Measurements from ENCODE around the gene IMP4.

IMP4 gene

GRCh38 chr2:130307850-130308249 is 34.8 kb upstream of the IMP4 start:
- no peak for DNase-seq (ENCODE audit: low read depth, low spot score)
- H3K4me3 ChIP-seq (ENCODE audit: low read depth, low read length): no peak overlapping the region
- TF ChIP-seq, protein P1, sequence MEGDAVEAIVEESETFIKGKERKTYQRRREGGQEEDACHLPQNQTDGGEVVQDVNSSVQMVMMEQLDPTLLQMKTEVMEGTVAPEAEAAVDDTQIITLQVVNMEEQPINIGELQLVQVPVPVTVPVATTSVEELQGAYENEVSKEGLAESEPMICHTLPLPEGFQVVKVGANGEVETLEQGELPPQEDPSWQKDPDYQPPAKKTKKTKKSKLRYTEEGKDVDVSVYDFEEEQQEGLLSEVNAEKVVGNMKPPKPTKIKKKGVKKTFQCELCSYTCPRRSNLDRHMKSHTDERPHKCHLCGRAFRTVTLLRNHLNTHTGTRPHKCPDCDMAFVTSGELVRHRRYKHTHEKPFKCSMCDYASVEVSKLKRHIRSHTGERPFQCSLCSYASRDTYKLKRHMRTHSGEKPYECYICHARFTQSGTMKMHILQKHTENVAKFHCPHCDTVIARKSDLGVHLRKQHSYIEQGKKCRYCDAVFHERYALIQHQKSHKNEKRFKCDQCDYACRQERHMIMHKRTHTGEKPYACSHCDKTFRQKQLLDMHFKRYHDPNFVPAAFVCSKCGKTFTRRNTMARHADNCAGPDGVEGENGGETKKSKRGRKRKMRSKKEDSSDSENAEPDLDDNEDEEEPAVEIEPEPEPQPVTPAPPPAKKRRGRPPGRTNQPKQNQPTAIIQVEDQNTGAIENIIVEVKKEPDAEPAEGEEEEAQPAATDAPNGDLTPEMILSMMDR (IDR thresholded peaks at IDR 0.05; ENCODE audit: low read depth, low read length): no peak
- in situ Hi-C loops (cut with HindIII; ENCODE audit: low sequenced_read_pairs): no loop called here

- in situ Hi-C loops (cut with HindIII; ENCODE audit: low sequenced_read_pairs): no loop called here
- no peak overlapping the region for H3K4me3 ChIP-seq (ENCODE audit: low read depth, low read length)
- TF ChIP-seq, protein P1 (IDR thresholded peaks at IDR 0.05; ENCODE audit: low read depth, low read length): no peak
- no peak for DNase-seq (ENCODE audit: low read depth, low spot score)
Observed at GRCh38 chr2:130310881-130311280, 31.8 kb upstream of the IMP4 start.

GRCh38 chr2:130313812-130314334 is 28.8 kb upstream of the IMP4 start:
- in situ Hi-C loops (cut with HindIII; ENCODE audit: low sequenced_read_pairs): no loop called here
- TF ChIP-seq, protein P1 (IDR thresholded peaks at IDR 0.05; ENCODE audit: low read depth, low read length): no peak
- no peak overlapping the region for H3K4me3 ChIP-seq (ENCODE audit: low read depth, low read length)
- no peak for DNase-seq (ENCODE audit: low read depth, low spot score)

DNA sequence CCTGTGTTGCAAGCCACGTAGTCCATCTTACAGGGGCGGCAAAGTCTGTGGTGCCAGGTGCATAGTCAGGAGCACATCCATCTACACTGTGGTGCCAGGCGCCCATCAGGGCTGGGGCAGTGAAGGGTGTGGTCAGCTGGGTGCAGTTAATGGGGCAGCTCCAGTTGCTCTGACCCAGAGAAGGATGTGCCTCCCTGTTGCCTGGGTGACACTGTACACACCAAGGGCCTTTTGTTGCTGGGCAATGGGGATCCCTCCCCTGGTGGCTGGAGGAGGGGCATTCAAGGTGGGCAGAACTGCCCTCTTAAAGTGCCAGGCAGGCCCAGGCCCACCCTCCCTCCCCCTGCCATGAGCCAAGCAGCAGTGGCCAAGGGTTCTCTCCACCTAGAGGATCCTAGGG is 28.3 kb upstream of the IMP4 start:
- no peak overlapping the region for H3K4me3 ChIP-seq (ENCODE audit: low read depth, low read length)
- DNase-seq (ENCODE audit: low read depth, low spot score): no peak
- TF ChIP-seq, protein P1 (IDR thresholded peaks at IDR 0.05; ENCODE audit: low read depth, low read length): no peak
- in situ Hi-C loops (cut with HindIII; ENCODE audit: low sequenced_read_pairs): no loop called here

DNA sequence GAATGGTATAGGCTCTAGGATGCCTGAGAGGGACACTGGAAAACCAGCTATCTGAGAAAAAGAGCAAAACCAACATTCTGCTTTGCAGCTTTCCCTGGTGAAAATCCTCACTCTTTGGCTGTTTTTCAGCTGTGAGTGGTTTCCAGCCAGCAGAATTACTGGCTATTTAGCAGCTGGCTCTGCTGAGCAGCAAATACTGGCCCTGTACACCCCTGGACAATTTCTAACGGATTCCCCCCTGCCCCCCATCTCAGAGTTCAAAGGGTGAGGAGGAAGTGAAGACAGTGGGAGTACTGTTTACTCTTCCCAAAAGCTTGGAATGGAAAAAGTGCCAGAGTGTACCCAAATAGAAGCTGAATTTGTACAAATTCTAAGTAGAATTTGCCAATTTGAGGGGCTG is 26.1 kb upstream of the IMP4 start:
- H3K4me3 ChIP-seq (ENCODE audit: low read depth, low read length): no peak overlapping the region
- DNase-seq (ENCODE audit: low read depth, low spot score): no peak
- TF ChIP-seq, protein P1 (IDR thresholded peaks at IDR 0.05; ENCODE audit: low read depth, low read length): no peak
- in situ Hi-C loops (cut with HindIII; ENCODE audit: low sequenced_read_pairs): no loop called here

GRCh38 chr2:130318906-130319305 is 23.8 kb upstream of the IMP4 start:
- in situ Hi-C loops (cut with HindIII; ENCODE audit: low sequenced_read_pairs): no loop called here
- no peak for DNase-seq (ENCODE audit: low read depth, low spot score)
- H3K4me3 ChIP-seq (ENCODE audit: low read depth, low read length): no peak overlapping the region
- TF ChIP-seq, protein P1 (IDR thresholded peaks at IDR 0.05; ENCODE audit: low read depth, low read length): no peak

- in situ Hi-C loops (cut with HindIII; ENCODE audit: low sequenced_read_pairs): no loop called here
- TF ChIP-seq, protein P1 (IDR thresholded peaks at IDR 0.05; ENCODE audit: low read depth, low read length): no peak
Observed at GRCh38 chr2:130319536-130319935, 23.2 kb upstream of the IMP4 start.

More at GRCh38 chr2:130319536-130319935, 23.2 kb upstream of the IMP4 start:
- no peak for DNase-seq (ENCODE audit: low read depth, low spot score)
- H3K4me3 ChIP-seq (ENCODE audit: low read depth, low read length): no peak overlapping the region
